Activated T-cell treated with anti-CD3 and anti-CD28 coated beads, Interleukin-2, amount 50 U/mL, for 72 hours (primary cell): ENCODE data around the gene SWAP70. TPM values are rescaled to one million over a fixed set of nuclear protein-coding genes. Genes with fewer than 3 reads are reported as not detected.

Source experiments
- ATAC-seq, 2 donors: fragments of 150-1000 bp; cut with Tn5 transposase; replicated peaks in 1 of 2; 2 replicates each; pipeline ENCODE4 v1.10.0; 2021; ENCODE audit warnings: moderate library complexity in 2 of 2, mild to moderate bottlenecking in 1 of 2
- DNase-seq, 2 donors: peaks; one replicate each; pipeline ENCODE4 v3.0.0; 2021 to 2022; ENCODE audit warnings: mixed read lengths in 1 of 2
- H3K27ac Mint-ChIP-seq: one replicate; pipeline ENCODE4 v1.8.0; 2022; ENCODE audit warnings: mild to moderate bottlenecking, moderate library complexity, mixed read lengths
- H3K27me3 Mint-ChIP-seq: one replicate; pipeline ENCODE4 v1.8.0; 2022; ENCODE audit warnings: low read depth, mixed read lengths
- H3K36me3 Mint-ChIP-seq, 2 donors: one replicate each; pipeline ENCODE4 v1.8.0; 2022; ENCODE audit warnings: mixed read lengths in 2 of 2, mild to moderate bottlenecking in 1 of 2; ENCODE audit not compliant: insufficient read depth in 2 of 2
- H3K4me1 Mint-ChIP-seq: one replicate; pipeline ENCODE4 v1.8.0; 2022; ENCODE audit warnings: low read depth, mixed read lengths
- H3K4me3 Mint-ChIP-seq, 2 donors: one replicate each; pipeline ENCODE4 v1.8.0; 2022; ENCODE audit warnings: mild to moderate bottlenecking in 2 of 2, mixed read lengths in 2 of 2, moderate library complexity in 2 of 2
- H3K9me3 Mint-ChIP-seq, 2 donors: one replicate each; pipeline ENCODE4 v1.8.0; 2022; ENCODE audit warnings: mixed read lengths in 2 of 2
- total RNA-seq, 2 donors: library from RNA; stranded (reverse); gene quantifications; one replicate each; pipeline ENCODE4 v1.2.3, GENCODE V29; 2022

The SWAP70 gene
- total RNA-seq, 2 donors from 2014 or later = 7.7 to 12.4 TPM

- Mint-ChIP-seq H3K36me3 (peaks cover 0 to 4% of the 10 kb centered on the region in 2 donors), H3K9me3 (no peaks in the 10 kb centered on the region), H3K4me3 (no peak overlapping the region), H3K4me1 (peaks cover 9% of the 10 kb centered on the region), H3K27ac (no peak overlapping the region), H3K27me3 (no peaks in the 10 kb centered on the region)
- ATAC-seq (no peak), DNase-seq (no peak)
These were observed 124.2 kb downstream of the SWAP70 start for GRCh38 chr11:9787981-9788521.

DNA sequence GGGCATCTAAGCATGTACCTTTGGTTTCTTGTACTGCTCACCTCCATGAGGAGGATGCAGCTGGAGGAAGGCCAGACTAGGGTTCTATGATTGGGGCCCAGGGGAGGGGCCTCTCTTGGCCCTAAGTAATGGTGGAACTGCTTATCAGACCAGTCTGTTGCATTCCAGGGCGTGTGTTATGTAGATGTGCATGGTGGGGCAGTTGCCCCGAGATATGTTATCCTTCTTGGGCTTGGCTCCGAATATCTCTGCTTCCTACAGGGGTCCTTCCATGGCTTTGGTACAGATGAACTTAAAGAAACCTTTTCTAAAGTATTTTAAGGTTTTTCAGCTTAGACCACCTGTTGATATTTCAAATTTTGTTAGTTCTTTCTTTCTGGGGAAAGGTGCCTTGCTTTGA lies 126.0 kb downstream of the SWAP70 start:
- no peak for ATAC-seq
- no peaks in the 10 kb centered on the region for H3K9me3 Mint-ChIP-seq
- H3K36me3 Mint-ChIP-seq = peaks cover 0 to 3% of the 10 kb centered on the region in 2 donors
- no peaks in the 10 kb centered on the region for H3K27me3 Mint-ChIP-seq
- peaks cover 9% of the 10 kb centered on the region for H3K4me1 Mint-ChIP-seq
- no peak overlapping the region for H3K4me3 Mint-ChIP-seq
- DNase-seq = no peak
- no peak overlapping the region for H3K27ac Mint-ChIP-seq

DNA sequence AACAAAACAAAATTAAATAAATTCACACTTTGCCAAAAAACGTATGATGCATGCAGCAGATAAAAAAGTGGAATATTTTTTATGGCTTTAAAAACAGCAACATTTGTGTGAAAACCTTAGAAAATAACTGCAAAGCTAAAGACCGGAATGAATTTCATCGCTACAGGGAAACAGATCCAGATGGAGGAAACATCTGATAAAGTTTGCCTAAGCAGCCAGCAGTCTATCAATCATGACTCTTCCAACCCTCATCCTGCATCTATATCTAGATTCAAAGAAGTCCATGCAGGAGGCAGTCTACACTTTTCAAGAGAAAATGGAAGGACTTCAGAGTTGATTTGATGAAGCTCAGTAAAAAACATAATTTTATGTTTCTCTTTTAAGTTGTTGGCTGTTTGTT lies 126.8 kb downstream of the SWAP70 start:
- ATAC-seq = no peak
- Mint-ChIP-seq H3K4me3 (no peak overlapping the region), H3K27me3 (no peaks in the 10 kb centered on the region), H3K9me3 (no peaks in the 10 kb centered on the region), H3K4me1 (peaks cover 9% of the 10 kb centered on the region), H3K36me3 (no peaks in the 10 kb centered on the region), H3K27ac (no peak overlapping the region)
- DNase-seq = no peak

DNA sequence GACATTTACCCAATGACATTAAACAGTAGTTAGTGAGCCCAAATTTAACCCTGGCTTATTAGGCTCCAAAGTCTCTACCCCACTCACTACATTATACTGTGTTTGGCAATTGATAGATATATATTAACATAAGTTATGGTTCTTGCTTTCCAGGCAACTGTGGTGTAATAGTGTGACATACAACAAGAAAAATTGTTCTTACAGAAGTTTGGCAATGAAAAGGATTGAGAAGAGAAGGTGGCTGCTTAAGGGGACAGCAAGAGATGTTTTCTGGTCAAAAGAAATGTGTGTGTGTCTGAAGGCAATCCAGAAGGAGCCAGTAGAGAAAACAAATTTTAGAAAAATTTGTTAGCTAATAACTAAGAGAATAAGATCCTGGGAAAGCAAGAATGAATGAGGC lies 132.4 kb downstream of the SWAP70 start:
- no peak for DNase-seq
- peaks cover 16% of the 10 kb centered on the region for H3K4me1 Mint-ChIP-seq
- H3K27ac Mint-ChIP-seq = no peak overlapping the region
- ATAC-seq = no peak
- no peaks in the 10 kb centered on the region for H3K9me3 Mint-ChIP-seq
- H3K4me3 Mint-ChIP-seq = no peak overlapping the region
- no peaks in the 10 kb centered on the region for H3K36me3 Mint-ChIP-seq
- H3K27me3 Mint-ChIP-seq = no peaks in the 10 kb centered on the region

- Mint-ChIP-seq H3K9me3 (no peaks in the 10 kb centered on the region), H3K27me3 (no peaks in the 10 kb centered on the region), H3K27ac (no peak overlapping the region), H3K4me3 (no peak overlapping the region), H3K36me3 (no peaks in the 10 kb centered on the region), H3K4me1 (peaks cover 11% of the 10 kb centered on the region)
- no peak for DNase-seq
- ATAC-seq = no peak
These were observed 133.0 kb downstream of the SWAP70 start for GRCh38 chr11:9796854-9797253.

GRCh38 chr11:9797300-9797699 lies 133.4 kb downstream of the SWAP70 start:
- ATAC-seq (no peak), DNase-seq (no peak)
- no peaks in the 10 kb centered on the region for H3K36me3 Mint-ChIP-seq
- no peak overlapping the region for H3K4me3 Mint-ChIP-seq
- no peaks in the 10 kb centered on the region for H3K9me3 Mint-ChIP-seq
- H3K27me3 Mint-ChIP-seq = no peaks in the 10 kb centered on the region
- H3K4me1 Mint-ChIP-seq = peaks cover 9% of the 10 kb centered on the region
- no peak overlapping the region for H3K27ac Mint-ChIP-seq

DNA sequence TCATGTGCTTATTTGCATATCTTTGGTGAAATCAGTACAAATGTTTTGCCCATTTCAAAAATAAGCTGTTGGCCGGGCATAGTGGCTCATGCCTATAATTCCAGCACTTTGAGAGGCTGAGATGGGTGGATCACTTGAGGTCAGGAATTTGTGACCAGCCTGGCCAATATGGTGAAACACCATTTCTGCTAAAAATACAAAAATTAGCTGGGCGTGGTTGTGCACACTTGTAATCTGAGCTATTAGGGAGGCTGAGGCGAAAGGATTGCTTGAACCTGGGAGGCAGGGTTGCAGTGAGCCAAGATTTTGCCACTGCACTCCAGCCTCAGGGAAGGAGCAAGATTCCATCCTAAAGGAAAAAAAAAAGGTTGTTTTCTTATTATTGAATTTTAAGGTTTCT lies 136.0 kb downstream of the SWAP70 start:
- Mint-ChIP-seq H3K4me1 (peaks cover 20% of the 10 kb centered on the region), H3K27me3 (no peaks in the 10 kb centered on the region), H3K9me3 (no peaks in the 10 kb centered on the region), H3K4me3 (no peak overlapping the region), H3K36me3 (no peaks in the 10 kb centered on the region), H3K27ac (no peak overlapping the region)
- no peak for ATAC-seq
- no peak for DNase-seq

- DNase-seq (no peak), ATAC-seq (no peak)
- H3K36me3 Mint-ChIP-seq = peaks cover 0 to 3% of the 10 kb centered on the region in 2 donors
- H3K27ac Mint-ChIP-seq = no peak overlapping the region
- no peaks in the 10 kb centered on the region for H3K27me3 Mint-ChIP-seq
- no peak overlapping the region for H3K4me3 Mint-ChIP-seq
- H3K9me3 Mint-ChIP-seq = no peaks in the 10 kb centered on the region
- H3K4me1 Mint-ChIP-seq = peaks cover 20% of the 10 kb centered on the region
These were observed 138.5 kb downstream of the SWAP70 start for GRCh38 chr11:9802291-9802861.

Other genes starting within 250 kb of the SWAP70 start
- 10 to 100 TPM; 21.8 to 29.1 TPM for gene ZNF143, start 203.1 kb upstream of the SWAP70 start, total RNA-seq
- gene WEE1, start 90.4 kb upstream of the SWAP70 start, total RNA-seq = 10 to 100 TPM; 41.6 to 45.5 TPM